HEK293 (cell line): ENCODE data around the gene EHD1.

Experiments used
- CTCF ChIP-seq: fragments of 450-650 bp; formaldehyde crosslinking; IDR thresholded peaks from 2 replicates; pipeline ENCODE4 v1.5.1; 2016; ENCODE audit warnings: missing biosample characterization, missing genetic modification characterization
- KLF16 ChIP-seq: fragments of 450-650 bp; formaldehyde crosslinking; IDR thresholded peaks from 2 replicates; pipeline ENCODE4 v1.5.1; 2017; ENCODE audit warnings: missing biosample characterization, missing genetic modification characterization
- RBAK ChIP-seq: fragments of 450-650 bp; formaldehyde crosslinking; IDR thresholded peaks from 2 replicates; pipeline ENCODE4 v1.5.1; 2016; ENCODE audit warnings: missing biosample characterization, missing genetic modification characterization
- TSHZ1 ChIP-seq: fragments of 450-650 bp; formaldehyde crosslinking; IDR thresholded peaks from 2 replicates; pipeline ENCODE4 v1.5.1; 2016; ENCODE audit warnings: missing biosample characterization, missing genetic modification characterization, borderline replicate concordance
- ZBTB44 ChIP-seq: fragments of 450-650 bp; IDR thresholded peaks from 2 replicates; pipeline ENCODE4 v1.5.1; 2018; ENCODE audit warnings: missing biosample characterization, mild to moderate bottlenecking, missing genetic modification characterization
- ZBTB49 ChIP-seq: fragments of 450-650 bp; formaldehyde crosslinking; IDR thresholded peaks from 2 replicates; pipeline ENCODE4 v1.5.1; 2016; ENCODE audit warnings: missing biosample characterization, missing genetic modification characterization, low read depth
- ZBTB7A ChIP-seq: fragments of 450-650 bp; formaldehyde crosslinking; IDR thresholded peaks from 2 replicates; pipeline ENCODE4 v1.5.1; 2016; ENCODE audit warnings: low read depth, missing biosample characterization, missing genetic modification characterization
- ZNF239 ChIP-seq: fragments of 450-650 bp; formaldehyde crosslinking; IDR thresholded peaks from 2 replicates; pipeline ENCODE4 v1.5.1; 2016; ENCODE audit warnings: missing biosample characterization, missing genetic modification characterization
- ZNF274 ChIP-seq, 2 experiments: fragments of 200-500 bp in 1 of 2; fragments of 450-650 bp in 1 of 2; sonication (Bioruptor generic) in 1 of 2; formaldehyde crosslinking in 1 of 2; IDR thresholded peaks; 2 replicates each; pipeline versions ENCODE4 v1.5.1 to v1.6.1; 2014 to 2016; ENCODE audit warnings: borderline replicate concordance in 1 of 2, inconsistent platforms in 1 of 2, low read length in 1 of 2, missing biosample characterization in 1 of 2, missing genetic modification characterization in 1 of 2
- ZNF398 ChIP-seq: fragments of 450-650 bp; formaldehyde crosslinking; IDR thresholded peaks from 2 replicates; pipeline ENCODE4 v1.5.1; 2017; ENCODE audit warnings: missing biosample characterization, missing genetic modification characterization
- ZNF510 ChIP-seq: fragments of 450-650 bp; formaldehyde crosslinking; IDR thresholded peaks from 2 replicates; pipeline ENCODE4 v1.5.1; 2018; ENCODE audit warnings: mild to moderate bottlenecking, missing genetic modification characterization, missing biosample characterization; ENCODE audit not compliant: insufficient replicate concordance
- ZNF629 ChIP-seq: fragments of 450-650 bp; formaldehyde crosslinking; IDR thresholded peaks from 2 replicates; pipeline ENCODE4 v1.5.1; 2017; ENCODE audit warnings: missing biosample characterization, missing genetic modification characterization
- ZNF776 ChIP-seq: fragments of 450-650 bp; formaldehyde crosslinking; IDR thresholded peaks from 2 replicates; pipeline ENCODE4 v1.5.0; 2017; ENCODE audit warnings: missing biosample characterization, missing genetic modification characterization, borderline replicate concordance
- ZSCAN5A ChIP-seq: fragments of 450-650 bp; formaldehyde crosslinking; IDR thresholded peaks from 2 replicates; pipeline ENCODE4 v1.5.1; 2016; ENCODE audit warnings: missing biosample characterization, missing genetic modification characterization

- TF ChIP-seq ZNF274 (IDR thresholded peaks at IDR 0.05; ENCODE audit: low read length) = no peak
- TF ChIP-seq ZNF274 (tag by site-specific recombination; IDR thresholded peaks at IDR 0.05; ENCODE audit: borderline replicate concordance) = no peak
- no peak for TF ChIP-seq ZSCAN5A (tag by site-specific recombination)
- no peak for TF ChIP-seq ZBTB49 (tag by site-specific recombination)
- no peak for TF ChIP-seq ZNF398 (tag by site-specific recombination)
- no peak for TF ChIP-seq CTCF (tag by site-specific recombination)
- no peak for TF ChIP-seq ZNF510 (tag by site-specific recombination)
- TF ChIP-seq KLF16 (tag by site-specific recombination) = no peak
- TF ChIP-seq TSHZ1 (tag by site-specific recombination) = no peak
- TF ChIP-seq ZBTB44 = no peak
- TF ChIP-seq RBAK (tag by site-specific recombination) = no peak
- no peak for TF ChIP-seq ZNF239 (tag by site-specific recombination)
- TF ChIP-seq ZBTB7A (tag by site-specific recombination) = no peak
- no peak for TF ChIP-seq ZNF629 (tag by site-specific recombination)
- TF ChIP-seq ZNF776 (tag by site-specific recombination) = no peak
These were observed 7.4 kb downstream of the EHD1 start for GRCh38 chr11:64870893-64871466.
